GM10248 (cell line): ENCODE results near the gene F13A1.

Experiments used
- CTCF ChIA-PET: fragments of 300-600 bp; sonication (Branson Sonifier 250); formaldehyde crosslinking; extraction: SDS; loops from one replicate; lab custom pipeline; 2021; ENCODE audit warnings: antibody characterized with exemption; lab: Yijun Ruan, JAX
- POLR2A ChIA-PET: fragments of 350-650 bp; sonication (Branson Sonifier 250); formaldehyde crosslinking; extraction: SDS; loops from one replicate; lab custom pipeline; 2020; ENCODE audit warnings: antibody characterized with exemption; lab: Yijun Ruan, JAX
- DNase-seq: peaks from one replicate; pipeline ENCODE4 v3.0.0; 2012; ENCODE audit errors: extremely low spot score
- TF ChIP-seq, protein P1 (sequence below): IDR thresholded peaks from 2 replicates; pipeline ENCODE4 v1.5.1; 2012; ENCODE audit warnings: mild to moderate bottlenecking, low read depth; ENCODE audit errors: extremely low read depth, missing control alignments, control extremely low read depth

F13A1 gene

DNA sequence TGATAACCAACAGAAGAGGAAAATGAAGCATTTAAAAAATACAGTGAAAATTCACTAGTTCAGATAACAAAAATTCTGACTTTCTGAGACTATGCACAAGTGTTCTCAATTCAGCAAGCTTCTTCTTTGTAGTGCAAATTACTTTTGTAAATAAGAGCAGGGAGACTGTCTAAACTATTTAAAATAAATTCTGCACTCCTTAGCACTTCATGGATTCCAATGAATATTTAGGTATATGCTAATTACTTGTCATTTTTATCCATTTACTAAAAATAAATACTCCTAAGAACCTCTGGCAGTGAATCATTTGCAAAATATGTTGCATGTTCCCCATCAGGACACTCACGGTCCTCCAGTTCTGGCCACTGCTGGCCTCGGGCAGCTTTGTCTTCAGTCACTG lies 139.8 kb downstream of the F13A1 start:
- DNase-seq, result no peak
- CTCF ChIA-PET, result no interaction called here
- TF ChIP-seq, protein P1, sequence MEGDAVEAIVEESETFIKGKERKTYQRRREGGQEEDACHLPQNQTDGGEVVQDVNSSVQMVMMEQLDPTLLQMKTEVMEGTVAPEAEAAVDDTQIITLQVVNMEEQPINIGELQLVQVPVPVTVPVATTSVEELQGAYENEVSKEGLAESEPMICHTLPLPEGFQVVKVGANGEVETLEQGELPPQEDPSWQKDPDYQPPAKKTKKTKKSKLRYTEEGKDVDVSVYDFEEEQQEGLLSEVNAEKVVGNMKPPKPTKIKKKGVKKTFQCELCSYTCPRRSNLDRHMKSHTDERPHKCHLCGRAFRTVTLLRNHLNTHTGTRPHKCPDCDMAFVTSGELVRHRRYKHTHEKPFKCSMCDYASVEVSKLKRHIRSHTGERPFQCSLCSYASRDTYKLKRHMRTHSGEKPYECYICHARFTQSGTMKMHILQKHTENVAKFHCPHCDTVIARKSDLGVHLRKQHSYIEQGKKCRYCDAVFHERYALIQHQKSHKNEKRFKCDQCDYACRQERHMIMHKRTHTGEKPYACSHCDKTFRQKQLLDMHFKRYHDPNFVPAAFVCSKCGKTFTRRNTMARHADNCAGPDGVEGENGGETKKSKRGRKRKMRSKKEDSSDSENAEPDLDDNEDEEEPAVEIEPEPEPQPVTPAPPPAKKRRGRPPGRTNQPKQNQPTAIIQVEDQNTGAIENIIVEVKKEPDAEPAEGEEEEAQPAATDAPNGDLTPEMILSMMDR, result no peak
- POLR2A ChIA-PET, result no interaction called here

DNA sequence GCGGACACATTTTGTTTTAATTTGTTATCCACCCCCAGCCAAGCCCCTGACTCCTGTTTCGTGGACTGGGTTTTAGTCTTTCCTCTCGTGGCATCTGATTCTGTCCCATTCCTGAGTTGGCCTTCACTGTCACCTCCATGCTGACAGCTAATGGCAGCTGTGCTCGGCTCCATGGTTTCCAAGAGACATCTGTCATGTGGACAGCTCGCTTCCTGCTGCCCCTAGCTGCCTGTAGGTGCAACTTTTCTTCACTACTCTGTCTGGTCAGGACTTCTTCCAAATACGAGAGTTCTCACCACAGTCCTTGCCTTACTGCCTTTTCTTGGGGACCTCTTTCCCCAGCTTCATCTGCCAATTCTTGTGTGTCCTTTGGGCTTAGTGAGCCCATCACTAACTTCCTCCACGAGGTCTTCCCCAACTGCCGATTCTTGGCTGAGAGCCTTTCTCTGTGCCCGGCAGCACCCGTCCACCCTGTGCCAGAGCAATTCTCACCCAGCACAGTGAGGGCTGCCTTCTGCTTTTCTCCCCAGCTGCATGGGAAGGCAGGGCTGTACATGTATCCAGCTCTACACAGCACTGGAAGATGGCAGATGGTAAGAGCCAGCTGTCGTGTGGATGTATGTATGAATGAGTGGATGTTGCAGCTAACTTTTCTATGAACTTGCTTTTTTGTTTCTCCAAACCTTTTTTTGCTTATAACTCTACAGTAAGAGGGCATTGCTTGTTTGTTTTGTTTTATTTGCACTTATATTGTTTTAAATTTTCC lies 140.4 kb downstream of the F13A1 start:
- TF ChIP-seq, protein P1, result no peak
- CTCF ChIA-PET, result no interaction called here
- no peak for DNase-seq
- POLR2A ChIA-PET, result no interaction called here

DNA sequence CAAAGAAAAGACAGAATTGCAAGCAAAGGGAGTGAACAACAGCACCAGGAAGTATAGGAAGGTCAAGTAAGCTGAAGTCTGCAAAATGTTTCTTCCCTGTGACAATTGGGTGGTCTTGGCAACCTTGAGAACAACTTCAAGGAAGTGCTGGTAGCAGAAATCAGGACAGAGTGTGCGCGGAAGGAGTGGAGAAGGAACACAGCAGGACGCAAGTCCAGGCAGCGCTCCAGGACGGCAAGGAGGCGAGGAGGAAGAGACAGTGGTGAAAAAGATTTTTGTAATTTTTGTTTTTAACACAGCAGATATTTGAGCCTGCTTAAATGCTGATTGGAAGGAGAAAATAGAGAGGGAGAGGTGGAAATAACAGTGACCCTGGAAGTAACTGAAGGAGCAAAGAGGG lies 141.7 kb downstream of the F13A1 start:
- TF ChIP-seq, protein P1, result no peak
- no peak for DNase-seq
- POLR2A ChIA-PET, result no interaction called here
- CTCF ChIA-PET, result interaction anchor here (1.6 kb wide), 1 partner anchor 13 kb away, joined by 4 read pairs; no protein-coding TSS in a partner anchor

DNA sequence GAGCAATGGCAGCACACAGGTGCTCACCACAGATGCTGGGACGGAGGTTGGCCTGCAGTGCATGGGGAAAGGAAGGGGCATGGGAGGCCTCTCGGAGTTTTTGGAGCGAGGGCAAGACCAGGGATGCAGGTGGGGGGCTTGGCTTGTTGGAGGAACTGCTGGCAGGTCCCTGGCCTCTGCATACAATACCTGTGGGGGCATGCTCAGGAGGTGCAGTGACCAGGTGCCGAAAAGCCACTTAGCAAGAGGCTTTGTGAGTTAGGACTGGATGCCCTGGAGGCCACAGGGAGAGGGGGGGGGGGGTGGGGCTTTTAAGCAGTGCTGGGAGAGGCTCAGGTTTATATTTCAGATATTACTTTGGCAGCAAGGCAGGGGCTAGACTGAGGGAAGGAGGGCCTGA lies 142.7 kb downstream of the F13A1 start:
- CTCF ChIA-PET, result no interaction called here
- TF ChIP-seq, protein P1, result no peak
- POLR2A ChIA-PET, result no interaction called here
- no peak for DNase-seq

DNA sequence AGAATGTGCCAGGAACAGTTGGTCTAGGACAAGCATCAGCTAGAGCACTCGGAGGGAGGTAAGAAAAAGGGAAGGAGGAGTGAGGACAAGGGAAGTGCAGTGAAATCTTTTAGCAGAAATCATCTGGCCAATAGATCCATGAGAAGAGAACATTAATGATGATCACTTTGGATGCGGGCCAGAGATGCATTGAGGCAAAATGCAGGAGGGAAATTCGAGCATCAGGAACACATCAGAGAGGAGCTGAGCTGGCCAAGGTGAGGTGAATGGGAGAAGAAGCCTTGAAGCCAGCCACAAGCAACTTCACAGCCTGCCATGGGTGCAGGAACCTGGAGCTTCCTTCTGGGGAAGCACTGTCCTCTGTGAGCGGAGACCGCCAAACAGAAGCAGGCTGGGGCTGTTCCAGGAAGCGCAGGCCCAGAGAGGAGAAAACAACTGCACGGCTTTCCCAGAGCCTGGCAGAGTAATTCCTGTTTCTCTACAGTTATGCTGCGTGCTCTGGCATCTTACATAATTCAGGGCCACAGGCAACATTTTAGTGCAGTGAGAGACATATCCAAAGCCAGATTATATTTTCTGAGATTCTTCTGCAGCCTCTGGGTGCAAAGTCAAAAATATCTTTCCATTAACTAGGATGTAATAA lies 143.8 kb downstream of the F13A1 start:
- CTCF ChIA-PET, result no interaction called here
- TF ChIP-seq, protein P1, result no peak
- DNase-seq, result no peak
- POLR2A ChIA-PET, result no interaction called here

DNA sequence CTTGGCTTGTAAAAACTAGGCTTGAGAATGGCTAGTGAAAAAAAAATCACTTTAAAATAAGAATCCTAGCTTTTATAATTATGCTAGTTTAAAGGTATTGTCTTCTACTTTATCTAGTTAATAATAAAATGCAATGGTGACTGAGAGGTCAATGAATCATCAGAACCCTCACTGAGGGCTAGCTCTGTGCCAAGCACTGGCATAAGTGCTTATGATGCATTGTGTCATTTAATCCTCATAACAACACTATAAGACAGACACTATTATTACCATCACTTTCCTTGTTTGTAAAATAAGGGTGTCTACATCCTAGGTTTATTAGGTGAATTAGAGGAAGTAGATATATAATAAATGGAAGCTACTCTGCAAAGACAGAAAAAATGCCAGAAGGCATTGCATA lies 144.3 kb downstream of the F13A1 start:
- TF ChIP-seq, protein P1, result no peak
- ChIA-PET POLR2A (no interaction called here), CTCF (no interaction called here)
- DNase-seq, result no peak
